Measurements from ENCODE around the gene IGFBPL1.
A peak's percentile ranks its signal among the peaks of the same experiment; 100 is the strongest.
"Not testable (repeated sequence)": the region's sequence is repeated elsewhere in the genome, so short reads cannot be mapped to it uniquely, and the experiment has no call there.

IGFBPL1 gene

GRCh38 chr9:38399191-38399590 lies 25.1 kb downstream of the IGFBPL1 start:
- not testable (repeated sequence) for DNase-seq

- DNase-seq, result no peak
Measured at GRCh38 chr9:38396371-38396671, 27.9 kb downstream of the IGFBPL1 start.

DNA sequence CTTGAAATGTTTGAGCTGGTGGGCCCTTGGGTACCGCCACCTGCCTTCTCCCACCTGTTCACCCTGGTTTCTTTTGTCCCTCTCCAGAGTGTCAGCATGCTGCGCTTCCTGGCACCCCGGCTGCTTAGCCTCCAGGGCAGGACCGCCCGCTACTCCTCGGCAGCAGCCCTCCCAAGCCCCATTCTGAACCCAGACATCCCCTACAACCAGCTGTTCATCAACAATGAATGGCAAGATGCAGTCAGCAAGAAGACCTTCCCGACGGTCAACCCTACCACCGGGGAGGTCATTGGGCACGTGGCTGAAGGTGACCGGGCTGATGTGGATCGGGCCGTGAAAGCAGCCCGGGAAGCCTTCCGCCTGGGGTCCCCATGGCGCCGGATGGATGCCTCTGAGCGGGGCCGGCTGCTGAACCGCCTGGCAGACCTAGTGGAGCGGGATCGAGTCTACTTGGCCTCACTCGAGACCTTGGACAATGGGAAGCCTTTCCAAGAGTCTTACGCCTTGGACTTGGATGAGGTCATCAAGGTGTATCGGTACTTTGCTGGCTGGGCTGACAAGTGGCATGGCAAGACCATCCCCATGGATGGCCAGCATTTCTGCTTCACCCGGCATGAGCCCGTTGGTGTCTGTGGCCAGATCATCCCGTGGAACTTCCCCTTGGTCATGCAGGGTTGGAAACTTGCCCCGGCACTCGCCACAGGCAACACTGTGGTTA lies 28.4 kb downstream of the IGFBPL1 start:
- no peak for DNase-seq

DNA sequence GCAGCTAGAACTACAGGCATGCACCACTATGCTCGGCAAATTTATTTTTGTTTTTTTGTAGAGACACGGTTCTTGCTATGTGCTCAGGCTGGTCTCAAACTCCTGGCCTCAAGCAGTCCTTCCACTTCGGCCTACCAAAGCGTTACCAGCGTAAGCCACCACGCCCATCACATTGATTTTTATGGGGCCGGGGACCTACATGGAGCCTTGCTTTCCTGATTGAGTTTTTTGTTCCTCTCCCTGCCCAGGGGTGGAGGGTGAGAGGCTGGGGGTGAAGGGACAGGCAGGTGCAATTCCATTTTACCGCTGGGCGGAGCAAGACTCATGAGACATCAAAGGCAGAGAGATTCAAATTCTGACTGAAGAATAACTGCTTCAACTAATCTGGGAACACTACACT lies 29.8 kb downstream of the IGFBPL1 start:
- no peak for DNase-seq

DNA sequence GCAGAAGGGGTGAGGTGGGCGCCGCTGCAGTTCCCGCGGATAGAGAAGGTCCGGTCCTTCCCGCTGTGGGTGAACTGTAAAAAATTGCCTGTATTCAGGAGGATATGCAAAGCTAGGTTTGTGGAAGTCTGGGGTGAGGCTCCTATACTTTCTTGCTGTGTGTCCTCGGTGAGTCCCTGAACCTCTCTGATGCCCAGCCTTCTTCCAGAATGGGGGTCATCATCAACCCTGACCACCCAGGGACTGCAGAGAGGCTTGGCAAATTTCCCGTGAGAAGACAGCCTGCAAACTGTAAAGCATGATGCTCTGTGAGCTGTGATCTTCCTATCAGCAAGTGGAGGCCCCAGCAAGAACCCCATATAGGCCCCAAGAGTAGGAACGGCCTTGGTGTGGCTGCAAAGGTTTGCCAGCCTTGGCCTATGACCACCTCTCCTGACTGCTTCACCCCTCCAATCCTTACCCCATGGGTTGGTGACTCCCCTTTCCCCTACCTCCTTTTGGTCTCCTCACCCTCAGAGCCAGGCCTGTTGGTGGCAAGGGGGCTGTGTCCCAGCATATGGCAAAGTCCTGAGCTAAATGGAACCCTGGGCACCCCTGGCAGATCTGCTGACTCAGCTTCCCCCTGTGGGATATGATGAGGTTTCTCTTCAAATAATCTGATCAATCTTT lies 31.0 kb downstream of the IGFBPL1 start:
- DNase-seq, result no peak

GRCh38 chr9:38392235-38393127 lies 31.8 kb downstream of the IGFBPL1 start, which contains the start of gene ALDH1B1:
Gene ALDH1B1, plus strand, starts transcription at chr9:38392702. Its CDS starts 3,047 bp downstream, at chr9:38395749.
- peak in 55 of 58 donors; percentile 10 to 82 (median 61) for DNase-seq

GRCh38 chr9:38391278-38392118 lies 32.8 kb downstream of the IGFBPL1 start:
- DNase-seq, result no peak

- DNase-seq, result no peak
Measured at GRCh38 chr9:38390851-38391250, 33.4 kb downstream of the IGFBPL1 start.

DNA sequence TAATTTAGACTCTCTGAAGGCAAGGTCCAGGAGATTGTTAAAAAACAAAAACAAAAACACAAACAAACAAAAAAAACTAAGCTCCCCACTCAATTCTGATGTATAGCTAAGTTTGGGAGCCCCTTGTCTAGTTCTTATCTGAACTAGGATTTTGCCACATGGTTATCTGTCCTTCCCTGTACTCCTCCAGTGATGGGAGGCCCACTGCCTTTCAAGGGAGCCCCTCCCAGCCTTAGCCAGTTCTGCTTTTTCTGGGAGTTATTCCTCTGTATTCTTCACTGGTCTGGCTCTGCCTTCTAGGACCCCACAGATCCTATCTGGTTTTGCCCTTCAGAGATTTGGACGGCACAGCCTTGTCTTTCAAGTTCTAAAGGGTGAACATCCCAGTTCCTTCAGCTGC lies 33.8 kb downstream of the IGFBPL1 start:
- no peak for DNase-seq

DNA sequence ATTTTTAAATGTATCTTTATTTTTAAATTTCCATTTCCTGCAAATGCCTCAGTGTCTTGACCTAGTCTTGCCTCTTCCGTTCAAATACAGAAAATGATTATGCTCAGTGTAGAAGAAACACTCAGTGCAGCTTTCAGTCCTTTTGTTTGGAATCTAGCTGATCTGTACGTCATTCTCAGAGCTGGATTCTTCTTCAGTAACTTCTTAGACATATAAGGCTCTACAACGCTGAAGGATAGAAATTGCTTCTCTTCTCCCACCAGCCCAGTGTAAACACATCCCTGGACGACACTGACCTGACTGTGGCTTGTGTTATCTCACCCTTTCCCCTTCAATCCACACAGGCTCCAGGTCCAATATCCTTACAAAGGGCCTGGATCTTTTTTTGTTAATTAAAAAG lies 34.9 kb downstream of the IGFBPL1 start:
- DNase-seq, result no peak

DNA sequence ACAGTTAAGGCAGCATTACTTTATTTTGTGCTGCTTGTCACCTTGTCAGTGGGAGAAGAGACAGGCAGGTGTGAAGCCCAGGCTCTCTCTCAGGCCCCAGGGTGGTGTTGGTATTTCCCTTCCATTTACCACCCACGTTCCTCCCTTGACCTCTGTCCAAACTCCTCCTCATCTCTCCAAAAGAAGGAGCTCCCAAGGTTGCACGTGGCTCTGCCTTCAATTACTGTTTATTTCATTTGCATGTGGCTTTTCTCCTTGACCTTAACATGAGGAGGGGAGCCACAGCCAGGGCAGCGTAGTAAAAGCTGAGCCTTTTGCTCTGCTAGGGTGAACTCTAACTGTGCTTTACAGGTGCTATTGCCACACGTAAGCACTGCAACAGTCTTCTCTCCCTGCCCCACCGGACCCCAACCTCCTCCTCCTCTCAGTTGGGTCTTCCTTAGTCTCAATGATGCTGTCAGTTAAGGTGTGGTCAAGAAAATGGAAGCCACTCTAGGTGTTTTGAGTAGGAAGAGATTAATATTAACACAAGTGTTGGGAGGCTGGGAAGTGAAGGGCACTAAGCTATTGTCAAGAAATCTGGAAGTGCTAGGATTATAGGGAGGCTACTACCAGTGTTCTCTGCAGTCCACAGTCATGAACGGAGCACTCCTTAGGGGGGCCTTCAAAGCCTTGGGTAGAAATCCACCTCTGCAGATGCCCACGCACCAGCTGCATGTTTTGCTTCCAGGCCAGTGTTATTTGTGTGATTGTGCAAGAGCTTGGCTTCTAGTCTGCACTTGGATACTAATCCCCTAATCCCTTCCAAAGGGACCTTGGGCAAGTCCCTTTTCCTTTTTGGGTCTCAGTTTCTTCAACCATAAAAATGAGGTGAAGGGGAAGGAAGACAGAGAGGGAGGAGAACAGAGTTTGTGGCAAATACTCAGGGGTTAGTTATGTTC lies 35.7 kb downstream of the IGFBPL1 start:
- peak in 4 of 58 donors; percentile 4 to 30 (median 16) for DNase-seq

- no peak for DNase-seq
Measured at GRCh38 chr9:38387751-38388150, 36.5 kb downstream of the IGFBPL1 start.

GRCh38 chr9:38387066-38387465 lies 37.2 kb downstream of the IGFBPL1 start:
- no peak for DNase-seq

- DNase-seq, result no peak
Measured at GRCh38 chr9:38386319-38386895, 37.8 kb downstream of the IGFBPL1 start.

GRCh38 chr9:38385896-38386295 lies 38.4 kb downstream of the IGFBPL1 start:
- no peak for DNase-seq

GRCh38 chr9:38384990-38385848 lies 39.0 kb downstream of the IGFBPL1 start:
- no peak for DNase-seq

GRCh38 chr9:38382141-38382540 lies 42.1 kb downstream of the IGFBPL1 start:
- DNase-seq, result no peak

GRCh38 chr9:38380872-38381534 lies 43.3 kb downstream of the IGFBPL1 start:
- no peak for DNase-seq
